GM12891 (cell line): ENCODE results near the gene FZD8.

Experiments used
- PAX5 ChIP-seq: IDR thresholded peaks from 2 replicates; pipeline ENCODE4 v1.6.1; 2011; ENCODE audit warnings: low read length, moderate library complexity, mild to moderate bottlenecking; ENCODE audit not compliant: insufficient read depth, severe bottlenecking
- POLR2A ChIP-seq: IDR thresholded peaks from 2 replicates; pipeline ENCODE4 v1.6.1; 2011; ENCODE audit warnings: low read depth, low read length, control low read depth
- POLR2AphosphoS5 ChIP-seq: IDR thresholded peaks from 2 replicates; pipeline ENCODE4 v1.6.1; 2011; ENCODE audit warnings: low read depth, low read length, control low read depth
- POU2F2 ChIP-seq: IDR thresholded peaks from 2 replicates; pipeline ENCODE4 v1.6.1; 2011; ENCODE audit warnings: low read depth, mild to moderate bottlenecking, control low read depth, low read length, moderate library complexity
- TAF1 ChIP-seq: IDR thresholded peaks from 2 replicates; pipeline ENCODE4 v1.6.1; 2011; ENCODE audit warnings: low read depth, low read length, control low read depth

GRCh38 chr10:35644050-35644950, 2.2 kb upstream of the FZD8 start:
- TF ChIP-seq POLR2A, result no peak
- no peak for TF ChIP-seq POLR2AphosphoS5
- no peak for TF ChIP-seq POU2F2
- TF ChIP-seq TAF1, result no peak
- TF ChIP-seq PAX5, result no peak
